Panc1 (cell line): ENCODE data around the gene MRPL4. TPM values are rescaled to one million over a fixed set of nuclear protein-coding genes. Genes with fewer than 3 reads are reported as not detected.

Experiments
- ATAC-seq: fragments of 200-7000 bp; cut with Tn5 transposase; 2 replicates; pipeline ENCODE4 v1.9.1; 2020; ENCODE audit warnings: mild to moderate bottlenecking, moderate library complexity
- BruUV-seq: library from RNA; stranded (reverse); fragments of 400-500 nt; replicated peaks from 2 replicates; lab custom pipeline; 2021; lab: Mats Ljungman, UMichigan
- CTCF ChIA-PET: fragments of 300-600 bp; sonication (Branson Sonifier 250); formaldehyde crosslinking; loops from one replicate; lab custom pipeline; 2022; ENCODE audit warnings: antibody characterized with exemption; lab: Charles Lee
- POLR2A ChIA-PET: fragments of 300-600 bp; sonication (Branson Sonifier 250); formaldehyde crosslinking; loops from one replicate; lab custom pipeline; 2022; ENCODE audit warnings: antibody characterized with exemption; lab: Charles Lee
- DNase-seq: peaks from one replicate; pipeline ENCODE4 v3.0.0-alpha.2; 2010; ENCODE audit warnings: low read depth, low spot score
- H3K27ac ChIP-seq: 2 replicates; pipeline ENCODE4 v1.5.1; 2011; ENCODE audit warnings: mild to moderate bottlenecking, low read length, inconsistent platforms
- H3K27me3 ChIP-seq: fragments of 200-500 bp; sonication (Bioruptor generic); 2 replicates; pipeline ENCODE4 v1.6.0; 2014; ENCODE audit warnings: low read length, inconsistent platforms; ENCODE audit not compliant: control insufficient read depth, insufficient read depth
- H3K36me3 ChIP-seq: fragments of 200-500 bp; sonication (Bioruptor generic); 2 replicates; pipeline ENCODE4 v1.5.1; 2014; ENCODE audit warnings: inconsistent platforms, mild to moderate bottlenecking, low read length, moderate library complexity; ENCODE audit not compliant: control insufficient read depth, insufficient read depth
- H3K4me1 ChIP-seq: 2 replicates; pipeline ENCODE4 v1.5.1; 2011; ENCODE audit warnings: inconsistent platforms, mild to moderate bottlenecking, low read length, moderate library complexity; ENCODE audit not compliant: control insufficient read depth, insufficient read depth
- H3K4me3 ChIP-seq, 2 experiments: 2 replicates each; pipeline ENCODE4 v1.5.1; 2011 to 2012; ENCODE audit warnings: low read depth in 2 of 2, low read length in 2 of 2, mild to moderate bottlenecking in 2 of 2, inconsistent platforms in 1 of 2, moderate library complexity in 1 of 2
- H3K9me3 ChIP-seq: fragments of 200-500 bp; sonication (Bioruptor generic); 2 replicates; pipeline ENCODE4 v1.5.1; 2014; ENCODE audit warnings: low read depth, mild to moderate bottlenecking, inconsistent platforms, low read length, moderate library complexity; ENCODE audit not compliant: control insufficient read depth, insufficient read depth
- CTCF ChIP-seq: fragments of 450-650 bp; IDR thresholded peaks from 2 replicates; pipeline ENCODE4 v1.5.1; 2017; ENCODE audit warnings: mild to moderate bottlenecking
- POLR2AphosphoS5 ChIP-seq: IDR thresholded peaks from 2 replicates; pipeline ENCODE4 v1.6.1; 2012; ENCODE audit warnings: mild to moderate bottlenecking, low read depth, low read length, moderate library complexity
- REST ChIP-seq, 2 experiments: IDR thresholded peaks; 2 replicates each; pipeline ENCODE4 v1.6.1; 2011 to 2012; ENCODE audit warnings: low read depth in 2 of 2, control low read depth in 1 of 2, low read length in 1 of 2, mild to moderate bottlenecking in 1 of 2, moderate library complexity in 1 of 2; ENCODE audit not compliant: insufficient read depth in 1 of 2
- SIN3A ChIP-seq: IDR thresholded peaks from 2 replicates; pipeline ENCODE4 v1.6.1; 2012; ENCODE audit warnings: low read depth, mild to moderate bottlenecking, low read length, moderate library complexity, borderline replicate concordance; ENCODE audit not compliant: insufficient read depth
- TCF7L2 ChIP-seq: IDR thresholded peaks from 2 replicates; pipeline ENCODE4 v1.6.1; 2011; ENCODE audit warnings: mild to moderate bottlenecking, low read depth, low read length, inconsistent platforms
- in situ Hi-C: cut with HindIII; loops from 2 replicates; pipeline ENCODE4 v1.10.0; 2016; ENCODE audit warnings: low sequenced_read_pairs, low pct_unique_long_range_greater_than_20kb
- intact Hi-C: fragments of 100-400 bp; cut with micrococcal nuclease; formaldehyde crosslinking; loops from one replicate; pipeline ENCODE4 v1.10.0; 2022; ENCODE audit not compliant: unreplicated experiment
- total RNA-seq: library from RNA; stranded (reverse); gene quantifications from one replicate; pipeline ENCODE4 v1.2.1, GENCODE V29; 2021; ENCODE audit not compliant: unreplicated experiment

Gene MRPL4
- total RNA-seq, 1 experiment from 2014 or later: 62.8 TPM

GRCh38 chr19:10277795-10278589 lies 26.0 kb downstream of the MRPL4 start:
- POLR2A ChIA-PET: no interaction called here
- Histone ChIP-seq H3K27ac (no peak overlapping the region), H3K4me1 (0 out of 2 replicates have a peak, but pooled peaks cover 1% of the 10 kb centered on the region), H3K4me3 (no peak overlapping the region), H3K9me3 (no peaks in the 10 kb centered on the region), H3K27me3 (no peaks in the 10 kb centered on the region), H3K36me3 (peaks cover 2% of the 10 kb centered on the region; the same call in 1 of the 2 replicates)
- ATAC-seq: no peak; the same call in 1 of the 2 replicates
- no peak for TF ChIP-seq TCF7L2
- no peak for TF ChIP-seq REST (IDR thresholded peaks at IDR 0.05; ENCODE audit: insufficient read depth in 1 of 2, low read depth in 2 of 2, low read length in 1 of 2)
- TF ChIP-seq POLR2AphosphoS5: no peak
- TF ChIP-seq SIN3A: no peak
- no peak for TF ChIP-seq CTCF
- in situ Hi-C loops: no loop called here
- DNase-seq: no peak
- intact Hi-C loops: no loop called here
- BruUV-seq: TSS peak; percentile 59
- CTCF ChIA-PET: no interaction called here

- TF ChIP-seq TCF7L2 (no peak), CTCF (no peak), POLR2AphosphoS5 (no peak), SIN3A (no peak), REST (IDR thresholded peaks at IDR 0.05; ENCODE audit: insufficient read depth in 1 of 2, low read depth in 2 of 2, low read length in 1 of 2) (no peak)
- no peak overlapping the region for H3K4me3 ChIP-seq
- H3K27me3 ChIP-seq: no peaks in the 10 kb centered on the region
- ATAC-seq (no peak), DNase-seq (no peak)
- no TSS peak for BruUV-seq
- H3K9me3 ChIP-seq: no peaks in the 10 kb centered on the region
- CTCF ChIA-PET: interaction anchor here (0.6 kb wide), 1 partner anchor 112 kb away, joined by 6 read pairs; no protein-coding TSS in a partner anchor
- intact Hi-C loops (no loop called here), in situ Hi-C loops (no loop called here)
- no peak overlapping the region for H3K27ac ChIP-seq
- H3K4me1 ChIP-seq: 0 out of 2 replicates have a peak, but pooled peaks cover 2% of the 10 kb centered on the region
- POLR2A ChIA-PET: no interaction called here
- peaks cover 2% of the 10 kb centered on the region; the same call in 1 of the 2 replicates for H3K36me3 ChIP-seq
Observed at GRCh38 chr19:10278935-10279334, 26.9 kb downstream of the MRPL4 start.
